Measurements from ENCODE around the gene REEP3.

REEP3 gene

GRCh38 chr10:63543576-63543962 is 22.4 kb downstream of the REEP3 start:
- Mint-ChIP-seq H3K27me3 (no peaks in the 10 kb centered on the region), H3K4me3 (no peak overlapping the region)
- peak; percentile 24 for ATAC-seq (replicated peaks)

GRCh38 chr10:63544418-63544817 is 23.2 kb downstream of the REEP3 start:
- Mint-ChIP-seq H3K4me1 (ENCODE audit: low read depth in 2 of 2) (peaks cover 9 to 14% of the 10 kb centered on the region in 2 donors), H3K9me3 (no peaks in the 10 kb centered on the region)

More at GRCh38 chr10:63543576-63543962, 22.4 kb downstream of the REEP3 start:
- Mint-ChIP-seq H3K27ac (no peak overlapping the region), H3K9me3 (no peaks in the 10 kb centered on the region), H3K4me1 (ENCODE audit: low read depth in 2 of 2) (peaks cover 9 to 14% of the 10 kb centered on the region in 2 donors), H3K36me3 (ENCODE audit: insufficient read depth) (no peaks in the 10 kb centered on the region)
- no peak for DNase-seq

GRCh38 chr10:63547628-63548360 is 26.6 kb downstream of the REEP3 start:
- no peak for ATAC-seq (replicated peaks)
- H3K9me3 Mint-ChIP-seq, result no peaks in the 10 kb centered on the region
- H3K27me3 Mint-ChIP-seq, result no peaks in the 10 kb centered on the region
- no peak overlapping the region for H3K4me3 Mint-ChIP-seq
- H3K4me1 Mint-ChIP-seq (ENCODE audit: low read depth in 2 of 2), result peaks cover 8 to 12% of the 10 kb centered on the region in 2 donors
- DNase-seq, result no peak
- no peaks in the 10 kb centered on the region for H3K36me3 Mint-ChIP-seq (ENCODE audit: insufficient read depth)
- H3K27ac Mint-ChIP-seq, result no peak overlapping the region

More at GRCh38 chr10:63544418-63544817, 23.2 kb downstream of the REEP3 start:
- no peak for ATAC-seq (replicated peaks)
- no peak overlapping the region for H3K27ac Mint-ChIP-seq
- no peaks in the 10 kb centered on the region for H3K27me3 Mint-ChIP-seq
- no peaks in the 10 kb centered on the region for H3K36me3 Mint-ChIP-seq (ENCODE audit: insufficient read depth)
- H3K4me3 Mint-ChIP-seq, result no peak overlapping the region
- no peak for DNase-seq

GRCh38 chr10:63548860-63549259 is 27.7 kb downstream of the REEP3 start:
- Mint-ChIP-seq H3K27me3 (no peaks in the 10 kb centered on the region), H3K9me3 (no peaks in the 10 kb centered on the region), H3K4me3 (no peak overlapping the region), H3K36me3 (ENCODE audit: insufficient read depth) (no peaks in the 10 kb centered on the region), H3K27ac (no peak overlapping the region), H3K4me1 (ENCODE audit: low read depth in 2 of 2) (peaks cover 6 to 14% of the 10 kb centered on the region in 2 donors)
- no peak for DNase-seq
- no peak for ATAC-seq (replicated peaks)

- H3K27ac Mint-ChIP-seq, result no peak overlapping the region
- no peak overlapping the region for H3K4me3 Mint-ChIP-seq
- no peaks in the 10 kb centered on the region for H3K36me3 Mint-ChIP-seq (ENCODE audit: insufficient read depth)
- DNase-seq (no peak), ATAC-seq (replicated peaks) (no peak)
- H3K4me1 Mint-ChIP-seq (ENCODE audit: low read depth in 2 of 2), result peaks cover 6 to 16% of the 10 kb centered on the region in 2 donors
- no peaks in the 10 kb centered on the region for H3K27me3 Mint-ChIP-seq
- no peaks in the 10 kb centered on the region for H3K9me3 Mint-ChIP-seq
Measured at GRCh38 chr10:63549810-63550209, 28.6 kb downstream of the REEP3 start.

- Mint-ChIP-seq H3K9me3 (no peaks in the 10 kb centered on the region), H3K27me3 (no peaks in the 10 kb centered on the region), H3K4me1 (ENCODE audit: low read depth in 2 of 2) (peaks cover 7 to 20% of the 10 kb centered on the region in 2 donors), H3K27ac (no peak overlapping the region), H3K4me3 (no peak overlapping the region), H3K36me3 (ENCODE audit: insufficient read depth) (no peaks in the 10 kb centered on the region)
- no peak for ATAC-seq (replicated peaks)
- no peak for DNase-seq
Measured at GRCh38 chr10:63553031-63553430, 31.8 kb downstream of the REEP3 start.

GRCh38 chr10:63553473-63553872 is 32.3 kb downstream of the REEP3 start:
- DNase-seq, result no peak
- Mint-ChIP-seq H3K4me1 (ENCODE audit: low read depth in 2 of 2) (peaks cover 7 to 20% of the 10 kb centered on the region in 2 donors), H3K4me3 (no peak overlapping the region), H3K36me3 (ENCODE audit: insufficient read depth) (no peaks in the 10 kb centered on the region), H3K9me3 (no peaks in the 10 kb centered on the region), H3K27ac (no peak overlapping the region), H3K27me3 (no peaks in the 10 kb centered on the region)
- no peak for ATAC-seq (replicated peaks)

- H3K27me3 Mint-ChIP-seq, result no peaks in the 10 kb centered on the region
Measured at GRCh38 chr10:63554657-63555056, 33.5 kb downstream of the REEP3 start.

GRCh38 chr10:63555330-63555729 is 34.1 kb downstream of the REEP3 start:
- no peaks in the 10 kb centered on the region for H3K27me3 Mint-ChIP-seq
- H3K4me3 Mint-ChIP-seq, result peak overlapping the region in 1 of 2 donors; percentile 10
- DNase-seq, result no peak
- no peak for ATAC-seq (replicated peaks)
- H3K4me1 Mint-ChIP-seq (ENCODE audit: low read depth in 2 of 2), result peaks cover 7 to 20% of the 10 kb centered on the region in 2 donors
- no peaks in the 10 kb centered on the region for H3K9me3 Mint-ChIP-seq
- no peaks in the 10 kb centered on the region for H3K36me3 Mint-ChIP-seq (ENCODE audit: insufficient read depth)
- H3K27ac Mint-ChIP-seq, result peak overlapping the region in 1 of 2 donors; percentile 53

More at GRCh38 chr10:63554657-63555056, 33.5 kb downstream of the REEP3 start:
- DNase-seq, result peak; percentile 18 to 53 (median 38)
- H3K27ac Mint-ChIP-seq, result peak overlapping the region; percentile 53
- H3K4me3 Mint-ChIP-seq, result peak overlapping the region in 1 of 2 donors; percentile 10
- peak; percentile 98 for ATAC-seq (replicated peaks)
- no peaks in the 10 kb centered on the region for H3K36me3 Mint-ChIP-seq (ENCODE audit: insufficient read depth)
- no peaks in the 10 kb centered on the region for H3K9me3 Mint-ChIP-seq
- H3K4me1 Mint-ChIP-seq (ENCODE audit: low read depth in 2 of 2), result peaks cover 7 to 20% of the 10 kb centered on the region in 2 donors

GRCh38 chr10:63558132-63558784 is 37.1 kb downstream of the REEP3 start:
- H3K4me3 Mint-ChIP-seq, result no peak overlapping the region
- peaks cover 10 to 24% of the 10 kb centered on the region in 2 donors for H3K4me1 Mint-ChIP-seq (ENCODE audit: low read depth in 2 of 2)
- H3K27ac Mint-ChIP-seq, result no peak overlapping the region
- no peak for ATAC-seq (replicated peaks)
- DNase-seq, result no peak
- H3K9me3 Mint-ChIP-seq, result no peaks in the 10 kb centered on the region
- no peaks in the 10 kb centered on the region for H3K27me3 Mint-ChIP-seq
- H3K36me3 Mint-ChIP-seq (ENCODE audit: insufficient read depth), result no peaks in the 10 kb centered on the region

GRCh38 chr10:63561341-63561740 is 40.1 kb downstream of the REEP3 start:
- no peaks in the 10 kb centered on the region for H3K9me3 Mint-ChIP-seq
- no peak overlapping the region for H3K4me3 Mint-ChIP-seq
- ATAC-seq (replicated peaks) (no peak), DNase-seq (no peak)
- H3K27ac Mint-ChIP-seq, result no peak overlapping the region
- H3K27me3 Mint-ChIP-seq, result no peaks in the 10 kb centered on the region
- H3K4me1 Mint-ChIP-seq (ENCODE audit: low read depth in 2 of 2), result peaks cover 8 to 18% of the 10 kb centered on the region in 2 donors
- H3K36me3 Mint-ChIP-seq (ENCODE audit: insufficient read depth), result no peaks in the 10 kb centered on the region

- no peaks in the 10 kb centered on the region for H3K27me3 Mint-ChIP-seq
- H3K9me3 Mint-ChIP-seq, result no peaks in the 10 kb centered on the region
- no peak for DNase-seq
- no peaks in the 10 kb centered on the region for H3K36me3 Mint-ChIP-seq (ENCODE audit: insufficient read depth)
- no peak overlapping the region for H3K4me3 Mint-ChIP-seq
- H3K27ac Mint-ChIP-seq, result no peak overlapping the region
- H3K4me1 Mint-ChIP-seq (ENCODE audit: low read depth in 2 of 2), result peaks cover 8 to 18% of the 10 kb centered on the region in 2 donors
- no peak for ATAC-seq (replicated peaks)
Measured at GRCh38 chr10:63562391-63562790, 41.2 kb downstream of the REEP3 start.

GRCh38 chr10:63562857-63563256 is 41.7 kb downstream of the REEP3 start:
- H3K9me3 Mint-ChIP-seq, result no peaks in the 10 kb centered on the region
- no peak for DNase-seq
- H3K27me3 Mint-ChIP-seq, result no peaks in the 10 kb centered on the region
- no peak overlapping the region for H3K27ac Mint-ChIP-seq
- H3K36me3 Mint-ChIP-seq (ENCODE audit: insufficient read depth), result no peaks in the 10 kb centered on the region
- peaks cover 8 to 18% of the 10 kb centered on the region in 2 donors for H3K4me1 Mint-ChIP-seq (ENCODE audit: low read depth in 2 of 2)
- H3K4me3 Mint-ChIP-seq, result no peak overlapping the region
- no peak for ATAC-seq (replicated peaks)

- peak; percentile 51 for ATAC-seq (replicated peaks)
- Mint-ChIP-seq H3K36me3 (ENCODE audit: insufficient read depth) (no peaks in the 10 kb centered on the region), H3K4me1 (ENCODE audit: low read depth in 2 of 2) (peaks cover 8 to 18% of the 10 kb centered on the region in 2 donors), H3K4me3 (no peak overlapping the region), H3K27ac (peak overlapping the region; percentile 0 to 44), H3K27me3 (no peaks in the 10 kb centered on the region), H3K9me3 (no peaks in the 10 kb centered on the region)
- no peak for DNase-seq
Measured at GRCh38 chr10:63563623-63564022, 42.4 kb downstream of the REEP3 start.

Measured in effector memory CD8-positive, alpha-beta T cell (primary cell).